ENCODE measurements around the gene PANK4. TPM values are rescaled to one million over a fixed set of nuclear protein-coding genes. Genes with fewer than 3 reads are reported as not detected.
A peak's percentile ranks its signal among the peaks of the same experiment; 100 is the strongest.

The PANK4 gene
- total and polyA plus RNA-seq, 9 of the 15 experiments (the other 6 are each of a cell fraction or from before 2014, with no cell fraction given): 0.93 to 55.6 (median 31.5) TPM

DNA sequence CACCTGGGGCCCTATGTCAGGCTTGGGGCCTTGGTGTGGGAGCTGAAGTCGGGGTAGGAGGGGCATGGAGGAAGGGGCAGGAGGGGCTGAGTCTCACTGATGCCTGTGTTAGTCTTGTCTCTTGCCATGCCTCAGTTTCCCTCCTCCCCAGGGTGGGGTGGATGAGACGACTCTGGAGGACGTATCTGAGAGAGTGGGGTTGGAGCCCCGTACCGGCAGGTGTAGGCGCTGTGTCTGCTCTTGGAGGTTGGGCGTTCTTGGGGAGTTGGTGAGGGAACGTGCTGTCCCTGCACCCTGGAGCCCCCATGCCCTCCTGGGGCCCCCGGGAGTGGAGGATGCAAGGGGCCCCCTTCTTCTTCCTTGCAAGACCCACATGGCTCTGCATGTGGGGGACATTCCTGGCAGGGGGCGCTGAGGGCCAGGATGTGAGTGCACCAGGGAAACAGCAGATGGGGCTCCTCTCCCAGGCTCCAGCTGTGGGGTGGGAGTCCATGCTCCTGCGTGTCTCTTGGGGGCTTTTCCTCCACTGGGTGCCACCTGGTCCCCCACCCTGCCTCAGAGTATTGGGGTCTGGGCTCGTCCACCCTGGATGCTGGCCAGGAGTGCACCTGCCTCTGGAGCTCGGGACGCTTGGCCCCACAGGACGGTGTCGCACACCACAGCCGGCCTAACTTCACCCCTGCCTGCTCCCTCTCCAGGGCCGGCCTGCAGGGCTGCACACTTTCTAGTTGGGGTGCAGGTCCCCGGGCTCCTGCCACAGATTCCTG is 28.4 kb upstream of the PANK4 start (continued):
- TF ChIP-seq RB1 (IDR thresholded peaks at IDR 0.05; ENCODE audit: low read depth) (peak; percentile 18; the same call in 1 of the 2 replicates), ZNF778 (CRISPR knock-in tag; IDR thresholded peaks at IDR 0.05) (no peak), MYC (IDR thresholded peaks at IDR 0.05; ENCODE audit: low read depth, low read length) (peak; percentile 32; the same call in 1 of the 2 replicates), MYC (CRISPR knock-in tag; IDR thresholded peaks at IDR 0.05; ENCODE audit: borderline replicate concordance, low read depth) (no peak), STAG1 (CRISPR knock-in tag; IDR thresholded peaks at IDR 0.05; ENCODE audit: borderline replicate concordance) (peak; percentile 68; the same call in 1 of the 2 replicates), CC2D1A (IDR thresholded peaks at IDR 0.05) (peak; percentile 50; the same call in 1 of the 2 replicates), ARID2 (IDR thresholded peaks at IDR 0.05) (peak; percentile 28; the same call in 1 of the 2 replicates)
- TF ChIP-seq, protein P1, sequence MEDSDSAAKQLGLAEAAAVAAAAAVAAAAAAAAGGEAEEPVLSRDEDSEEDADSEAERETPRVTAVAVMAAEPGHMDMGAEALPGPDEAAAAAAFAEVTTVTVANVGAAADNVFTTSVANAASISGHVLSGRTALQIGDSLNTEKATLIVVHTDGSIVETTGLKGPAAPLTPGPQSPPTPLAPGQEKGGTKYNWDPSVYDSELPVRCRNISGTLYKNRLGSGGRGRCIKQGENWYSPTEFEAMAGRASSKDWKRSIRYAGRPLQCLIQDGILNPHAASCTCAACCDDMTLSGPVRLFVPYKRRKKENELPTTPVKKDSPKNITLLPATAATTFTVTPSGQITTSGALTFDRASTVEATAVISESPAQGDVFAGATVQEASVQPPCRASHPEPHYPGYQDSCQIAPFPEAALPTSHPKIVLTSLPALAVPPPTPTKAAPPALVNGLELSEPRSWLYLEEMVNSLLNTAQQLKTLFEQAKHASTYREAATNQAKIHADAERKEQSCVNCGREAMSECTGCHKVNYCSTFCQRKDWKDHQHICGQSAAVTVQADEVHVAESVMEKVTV (CRISPR knock-in tag; IDR thresholded peaks at IDR 0.05): 0 out of 2 replicates have a peak, but pooled peaks have one; percentile 35
- TF ChIP-seq, protein P2, sequence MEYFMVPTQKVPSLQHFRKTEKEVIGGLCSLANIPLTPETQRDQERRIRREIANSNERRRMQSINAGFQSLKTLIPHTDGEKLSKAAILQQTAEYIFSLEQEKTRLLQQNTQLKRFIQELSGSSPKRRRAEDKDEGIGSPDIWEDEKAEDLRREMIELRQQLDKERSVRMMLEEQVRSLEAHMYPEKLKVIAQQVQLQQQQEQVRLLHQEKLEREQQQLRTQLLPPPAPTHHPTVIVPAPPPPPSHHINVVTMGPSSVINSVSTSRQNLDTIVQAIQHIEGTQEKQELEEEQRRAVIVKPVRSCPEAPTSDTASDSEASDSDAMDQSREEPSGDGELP (CRISPR knock-in tag; IDR thresholded peaks at IDR 0.05; ENCODE audit: borderline replicate concordance): peak; percentile 36; the same call in 1 of the 2 replicates
- TF ChIP-seq, protein P3, sequence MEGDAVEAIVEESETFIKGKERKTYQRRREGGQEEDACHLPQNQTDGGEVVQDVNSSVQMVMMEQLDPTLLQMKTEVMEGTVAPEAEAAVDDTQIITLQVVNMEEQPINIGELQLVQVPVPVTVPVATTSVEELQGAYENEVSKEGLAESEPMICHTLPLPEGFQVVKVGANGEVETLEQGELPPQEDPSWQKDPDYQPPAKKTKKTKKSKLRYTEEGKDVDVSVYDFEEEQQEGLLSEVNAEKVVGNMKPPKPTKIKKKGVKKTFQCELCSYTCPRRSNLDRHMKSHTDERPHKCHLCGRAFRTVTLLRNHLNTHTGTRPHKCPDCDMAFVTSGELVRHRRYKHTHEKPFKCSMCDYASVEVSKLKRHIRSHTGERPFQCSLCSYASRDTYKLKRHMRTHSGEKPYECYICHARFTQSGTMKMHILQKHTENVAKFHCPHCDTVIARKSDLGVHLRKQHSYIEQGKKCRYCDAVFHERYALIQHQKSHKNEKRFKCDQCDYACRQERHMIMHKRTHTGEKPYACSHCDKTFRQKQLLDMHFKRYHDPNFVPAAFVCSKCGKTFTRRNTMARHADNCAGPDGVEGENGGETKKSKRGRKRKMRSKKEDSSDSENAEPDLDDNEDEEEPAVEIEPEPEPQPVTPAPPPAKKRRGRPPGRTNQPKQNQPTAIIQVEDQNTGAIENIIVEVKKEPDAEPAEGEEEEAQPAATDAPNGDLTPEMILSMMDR (IDR thresholded peaks at IDR 0.05 in 2 of 3, conservative IDR thresholded peaks at IDR 0.05 in 1 of 3; ENCODE audit: insufficient read depth in 2 of 3, low read depth in 1 of 3, low read length in 3 of 3): peak; percentile 77 to 97 (median 90)
